Immature natural killer cell (primary cell): ENCODE data around the gene ATG9A. TPM values are rescaled to one million over a fixed set of nuclear protein-coding genes. Genes with fewer than 3 reads are reported as not detected.
A peak's percentile ranks its signal among the peaks of the same experiment; 100 is the strongest.

Source experiments
- DNase-seq, 3 donors: peaks; one replicate each; pipeline ENCODE4 v3.0.0; 2022; ENCODE audit warnings: mixed read lengths in 1 of 3
- H3K27ac Mint-ChIP-seq, 6 donors: one replicate each; pipeline ENCODE4 v1.8.0; 2020; ENCODE audit warnings: mixed read lengths in 6 of 6, mild to moderate bottlenecking in 5 of 6, inconsistent platforms in 4 of 6, moderate library complexity in 3 of 6
- H3K27me3 Mint-ChIP-seq, 3 donors: one replicate each; pipeline ENCODE4 v1.8.0; 2020 to 2021; ENCODE audit warnings: low read depth in 3 of 3, mild to moderate bottlenecking in 3 of 3, mixed read lengths in 3 of 3, moderate library complexity in 3 of 3, inconsistent platforms in 1 of 3
- H3K36me3 Mint-ChIP-seq, 3 donors: one replicate each; pipeline ENCODE4 v1.8.0; 2020; ENCODE audit warnings: mixed read lengths in 3 of 3, inconsistent platforms in 2 of 3, mild to moderate bottlenecking in 2 of 3
- H3K4me1 Mint-ChIP-seq, 2 donors: one replicate each; pipeline ENCODE4 v1.8.0; 2020; ENCODE audit warnings: inconsistent platforms in 2 of 2, mild to moderate bottlenecking in 2 of 2, mixed read lengths in 2 of 2, moderate library complexity in 1 of 2
- H3K4me3 Mint-ChIP-seq, 5 donors: one replicate each; pipeline ENCODE4 v1.8.0; 2020; ENCODE audit warnings: mild to moderate bottlenecking in 5 of 5, mixed read lengths in 5 of 5, inconsistent platforms in 3 of 5, moderate library complexity in 3 of 5
- H3K9me3 Mint-ChIP-seq, 6 donors: one replicate each; pipeline ENCODE4 v1.8.0; 2020; ENCODE audit warnings: mild to moderate bottlenecking in 6 of 6, mixed read lengths in 6 of 6, inconsistent platforms in 4 of 6, moderate library complexity in 3 of 6
- polyA plus RNA-seq, 3 donors: library from polyadenylated mRNA; unstranded; fragments of 300-500 nt; fragmentation: Illumina TruSeq; gene quantifications; one replicate each; pipeline ENCODE4 v1.2.3, GENCODE V29; 2021

ATG9A gene
- polyA plus RNA-seq, 3 donors from 2014 or later, result 8.6 to 31.9 (median 14.8) TPM

- DNase-seq, result no peak
- Mint-ChIP-seq H3K36me3 (peaks cover 21 to 42% (median 23%) of the 10 kb centered on the region in 3 donors), H3K4me1 (peaks cover 50 to 69% of the 10 kb centered on the region in 2 donors), H3K27ac (peak overlapping the region in 5 of 6 donors; percentile 64 to 78 (median 77)), H3K4me3 (peak overlapping the region; percentile 73 to 91 (median 80)), H3K9me3 (no peaks in the 10 kb centered on the region), H3K27me3 (peaks cover 4 to 10% (median 6%) of the 10 kb centered on the region in 3 donors)
These were observed 1.2 kb downstream of the ATG9A start for GRCh38 chr2:219228041-219228910.

GRCh38 chr2:219225350-219225749 lies 4.1 kb downstream of the ATG9A start:
- no peak for DNase-seq
- Mint-ChIP-seq H3K9me3 (no peaks in the 10 kb centered on the region), H3K27me3 (peaks cover 6 to 10% (median 6%) of the 10 kb centered on the region in 3 donors), H3K36me3 (peaks cover 20 to 42% (median 23%) of the 10 kb centered on the region in 3 donors), H3K27ac (peak overlapping the region in 1 of 6 donors; percentile 20), H3K4me3 (no peak overlapping the region), H3K4me1 (peaks cover 34 to 43% of the 10 kb centered on the region in 2 donors)

- DNase-seq, result no peak
- Mint-ChIP-seq H3K4me3 (no peak overlapping the region), H3K27ac (no peak overlapping the region), H3K4me1 (peaks cover 26 to 41% of the 10 kb centered on the region in 2 donors), H3K27me3 (peaks cover 0 to 8% (median 3%) of the 10 kb centered on the region in 3 donors), H3K36me3 (peaks cover 20 to 45% (median 23%) of the 10 kb centered on the region in 3 donors), H3K9me3 (no peaks in the 10 kb centered on the region)
These were observed 5.4 kb downstream of the ATG9A start for GRCh38 chr2:219223831-219224610.

- H3K36me3 Mint-ChIP-seq, result peaks cover 20 to 45% (median 23%) of the 10 kb centered on the region in 3 donors
- H3K4me3 Mint-ChIP-seq, result no peak overlapping the region
- peaks cover 22 to 37% of the 10 kb centered on the region in 2 donors for H3K4me1 Mint-ChIP-seq
- H3K27ac Mint-ChIP-seq, result no peak overlapping the region
- no peak for DNase-seq
- peaks cover 8 to 13% (median 8%) of the 10 kb centered on the region in 3 donors for H3K27me3 Mint-ChIP-seq
- H3K9me3 Mint-ChIP-seq, result peaks cover 0 to 1% (median 0%) of the 10 kb centered on the region in 6 donors
These were observed 7.4 kb downstream of the ATG9A start for GRCh38 chr2:219221957-219222518.

GRCh38 chr2:219220652-219221402 lies 8.6 kb downstream of the ATG9A start:
- peaks cover 20 to 40% (median 20%) of the 10 kb centered on the region in 3 donors for H3K36me3 Mint-ChIP-seq
- H3K27me3 Mint-ChIP-seq, result peaks cover 8 to 13% (median 8%) of the 10 kb centered on the region in 3 donors
- H3K4me1 Mint-ChIP-seq, result peaks cover 22 to 30% of the 10 kb centered on the region in 2 donors
- no peak for DNase-seq
- peak overlapping the region in 1 of 6 donors; percentile 10 for H3K27ac Mint-ChIP-seq
- peaks cover 0 to 1% (median 0%) of the 10 kb centered on the region in 6 donors for H3K9me3 Mint-ChIP-seq
- H3K4me3 Mint-ChIP-seq, result peak overlapping the region in 2 of 5 donors; percentile 1 to 33

- H3K4me3 Mint-ChIP-seq, result peak overlapping the region; percentile 15 to 56 (median 37)
- peaks cover 0 to 1% (median 0%) of the 10 kb centered on the region in 6 donors for H3K9me3 Mint-ChIP-seq
- H3K27ac Mint-ChIP-seq, result peak overlapping the region in 3 of 6 donors; percentile 39 to 73 (median 67)
- DNase-seq, result no peak
- peaks cover 18 to 23% of the 10 kb centered on the region in 2 donors for H3K4me1 Mint-ChIP-seq
- H3K36me3 Mint-ChIP-seq, result peaks cover 16 to 35% (median 18%) of the 10 kb centered on the region in 3 donors
- peaks cover 8 to 13% (median 8%) of the 10 kb centered on the region in 3 donors for H3K27me3 Mint-ChIP-seq
These were observed 9.5 kb downstream of the ATG9A start for GRCh38 chr2:219219784-219220532.

GRCh38 chr2:219218732-219219701 lies 10.4 kb downstream of the ATG9A start, which contains the start of gene ABCB6:
Gene ABCB6 (minus strand): TSS chr2:219218958. CDS start chr2:219218673, 285 bp downstream.
- Mint-ChIP-seq H3K27me3 (peaks cover 8 to 13% (median 8%) of the 10 kb centered on the region in 3 donors), H3K4me3 (peak within 1 kb of the TSS; percentile 78 to 89 (median 82))
- DNase-seq, result peak; percentile 81 to 84 (median 82)

GRCh38 chr2:219218217-219218731 lies 11.2 kb downstream of the ATG9A start:
- H3K27ac Mint-ChIP-seq, result peak overlapping the region; percentile 55 to 94 (median 73)
- peaks cover 0 to 1% (median 0%) of the 10 kb centered on the region in 6 donors for H3K9me3 Mint-ChIP-seq
- H3K36me3 Mint-ChIP-seq, result peaks cover 5 to 18% (median 8%) of the 10 kb centered on the region in 3 donors
- peak overlapping the region; percentile 78 to 89 (median 82) for H3K4me3 Mint-ChIP-seq
- H3K4me1 Mint-ChIP-seq, result peaks cover 17 to 20% of the 10 kb centered on the region in 2 donors
- no peak for DNase-seq
- H3K27me3 Mint-ChIP-seq, result peaks cover 8 to 13% (median 9%) of the 10 kb centered on the region in 3 donors

More at GRCh38 chr2:219218732-219219701, 10.4 kb downstream of the ATG9A start, which contains the start of gene ABCB6:
- peak within 1 kb of the TSS; percentile 70 to 94 (median 76) for H3K27ac Mint-ChIP-seq
- peaks cover 17 to 20% of the 10 kb centered on the region in 2 donors for H3K4me1 Mint-ChIP-seq
- peaks cover 0 to 1% (median 0%) of the 10 kb centered on the region in 6 donors for H3K9me3 Mint-ChIP-seq
- H3K36me3 Mint-ChIP-seq, result peaks cover 8 to 26% (median 11%) of the 10 kb centered on the region in 3 donors

- Mint-ChIP-seq H3K27ac (no peak overlapping the region), H3K9me3 (peaks cover 0 to 1% (median 0%) of the 10 kb centered on the region in 6 donors), H3K4me1 (peaks cover 19 to 22% of the 10 kb centered on the region in 2 donors), H3K36me3 (peaks cover 3 to 7% (median 4%) of the 10 kb centered on the region in 3 donors), H3K27me3 (peaks cover 8 to 11% (median 9%) of the 10 kb centered on the region in 3 donors), H3K4me3 (peak overlapping the region in 2 of 5 donors; percentile 39 to 43)
- no peak for DNase-seq
These were observed 12.9 kb downstream of the ATG9A start for GRCh38 chr2:219216535-219216915.

- DNase-seq, result no peak
- H3K36me3 Mint-ChIP-seq, result peaks cover 0 to 3% (median 0%) of the 10 kb centered on the region in 3 donors
- no peak overlapping the region for H3K27ac Mint-ChIP-seq
These were observed 13.4 kb downstream of the ATG9A start for GRCh38 chr2:219215871-219216534.

More at GRCh38 chr2:219215871-219216534, 13.4 kb downstream of the ATG9A start:
- no peak overlapping the region for H3K4me3 Mint-ChIP-seq
- peaks cover 8 to 11% (median 9%) of the 10 kb centered on the region in 3 donors for H3K27me3 Mint-ChIP-seq
- H3K4me1 Mint-ChIP-seq, result peaks cover 24 to 27% of the 10 kb centered on the region in 2 donors
- peaks cover 0 to 1% (median 0%) of the 10 kb centered on the region in 6 donors for H3K9me3 Mint-ChIP-seq
